HG03442 (cell line): Measurements from ENCODE around the gene FLT1.

ENCODE experiments used
- ATAC-seq: cut with Tn5 transposase; IDR thresholded peaks from one replicate; pipeline ENCODE4 v1.9.1; 2021; ENCODE audit warnings: mild to moderate bottlenecking, moderate library complexity; ENCODE audit not compliant: unreplicated experiment

The FLT1 gene

DNA sequence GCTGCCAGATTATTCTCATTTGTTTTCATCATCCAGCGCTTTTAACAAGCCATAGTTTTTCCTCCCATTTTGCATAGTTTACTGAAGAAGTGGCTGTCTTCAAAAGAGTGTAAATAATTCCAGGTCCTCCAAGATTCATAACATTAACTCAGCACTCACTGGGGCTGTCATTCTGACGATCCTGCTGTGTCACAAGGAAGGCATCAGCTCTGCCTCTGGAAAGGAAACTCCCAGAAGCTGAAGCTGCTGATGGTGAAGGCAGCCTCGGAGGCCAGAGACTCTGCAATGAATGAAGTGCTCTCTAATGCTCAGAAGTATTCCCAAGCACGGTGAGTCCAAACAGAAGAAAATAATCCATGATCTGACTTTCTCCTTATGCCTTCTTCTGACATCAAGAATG lies 60.0 kb downstream of the FLT1 start:
- ATAC-seq: no peak

DNA sequence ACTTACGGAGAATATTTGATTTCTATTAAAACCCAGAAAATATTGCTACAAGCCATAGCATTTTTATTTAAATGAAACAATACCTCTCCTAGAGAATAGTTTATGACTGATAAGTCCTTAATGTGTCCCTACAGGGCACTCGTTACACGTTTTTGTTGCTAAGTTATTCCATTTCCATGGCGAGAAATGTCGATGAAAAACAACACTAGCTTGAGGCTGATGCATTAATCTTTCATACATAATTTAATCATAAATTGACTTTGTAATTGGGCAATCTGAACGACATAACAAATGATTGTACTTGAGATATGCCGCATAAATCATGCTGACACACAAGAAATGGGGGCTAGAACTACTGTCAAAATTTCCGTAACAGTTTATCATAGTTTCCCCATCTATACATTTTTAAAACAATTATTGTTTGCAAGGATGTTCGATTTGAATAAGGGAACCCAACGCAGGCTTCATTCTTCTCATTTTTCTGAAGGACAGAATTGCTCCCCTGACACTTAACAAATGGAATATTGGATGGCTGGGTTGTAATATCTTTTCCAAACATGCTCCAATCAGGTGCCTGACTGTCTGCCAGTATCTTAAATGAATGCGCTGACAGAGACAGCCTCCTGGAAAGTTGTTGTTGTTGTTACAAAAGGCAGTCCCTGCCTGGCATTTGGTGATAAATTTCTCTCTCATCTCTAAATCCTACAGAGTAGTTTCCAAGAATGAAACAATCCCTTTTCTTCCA lies 61.9 kb downstream of the FLT1 start:
- ATAC-seq: no peak

DNA sequence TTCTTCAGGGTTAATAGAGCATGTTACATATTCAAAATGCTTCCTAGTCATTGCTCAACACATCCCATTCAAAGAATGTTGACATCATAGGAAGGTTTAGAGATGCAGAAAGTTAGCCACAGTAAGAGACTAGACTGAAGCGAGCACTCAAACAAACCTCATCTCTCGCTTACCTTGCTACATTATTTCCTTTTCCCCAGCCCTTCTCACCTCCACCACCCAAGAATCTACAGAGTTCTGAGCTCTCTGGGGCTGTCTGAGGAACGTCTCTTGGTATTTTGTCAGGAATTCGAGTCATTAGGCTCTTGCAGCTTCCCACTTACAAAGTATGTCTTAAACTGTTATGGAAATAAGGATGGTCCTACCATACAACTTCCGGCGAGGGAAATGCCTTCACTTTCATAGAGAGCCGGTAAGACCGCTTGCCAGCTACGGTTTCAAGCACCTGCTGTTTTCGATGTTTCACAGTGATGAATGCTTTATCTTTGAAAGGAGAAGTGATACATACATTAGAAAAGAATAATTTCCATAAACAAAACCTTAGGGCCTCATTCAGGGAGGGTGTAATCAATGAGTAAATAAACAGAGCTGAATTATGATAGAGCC lies 65.1 kb downstream of the FLT1 start:
- peak; percentile 94 for ATAC-seq

DNA sequence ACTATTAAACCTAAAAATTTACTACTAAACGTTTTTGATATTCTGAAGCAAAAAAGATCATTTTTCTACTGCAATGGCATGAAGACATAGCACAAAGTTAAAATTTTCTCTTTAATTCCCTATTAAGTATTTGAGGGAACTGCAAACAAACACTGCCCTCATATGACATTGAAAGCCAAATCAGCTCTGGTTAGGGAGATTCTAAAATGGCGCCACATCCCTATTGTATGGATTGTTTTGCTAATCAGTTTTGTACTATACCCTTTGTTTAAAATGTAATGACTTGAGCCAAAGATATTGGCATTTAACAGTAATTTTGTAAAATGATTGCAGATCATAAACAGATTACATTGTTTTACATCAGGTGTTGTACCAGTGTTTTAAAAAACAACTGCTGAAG lies 65.8 kb downstream of the FLT1 start:
- ATAC-seq: no peak

DNA sequence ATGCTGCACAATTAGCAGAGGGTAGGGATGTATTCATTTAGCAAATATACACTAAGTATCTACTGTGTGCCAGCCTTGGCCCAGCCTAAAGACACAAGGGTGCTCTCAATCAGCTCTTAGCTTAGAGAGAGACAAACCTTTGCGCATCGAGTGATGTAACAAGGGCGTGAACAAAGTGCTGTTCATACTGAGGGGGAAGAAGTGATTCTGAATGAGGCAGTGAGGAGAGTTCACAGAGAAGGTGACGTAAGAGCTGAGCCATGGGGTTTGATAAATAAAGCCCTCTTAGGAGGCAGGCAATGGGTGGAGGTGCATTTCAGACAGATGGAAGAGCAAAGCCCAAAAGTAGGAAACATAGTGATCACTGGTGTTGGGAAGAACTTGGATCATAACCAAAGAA lies 68.5 kb downstream of the FLT1 start:
- ATAC-seq: no peak

DNA sequence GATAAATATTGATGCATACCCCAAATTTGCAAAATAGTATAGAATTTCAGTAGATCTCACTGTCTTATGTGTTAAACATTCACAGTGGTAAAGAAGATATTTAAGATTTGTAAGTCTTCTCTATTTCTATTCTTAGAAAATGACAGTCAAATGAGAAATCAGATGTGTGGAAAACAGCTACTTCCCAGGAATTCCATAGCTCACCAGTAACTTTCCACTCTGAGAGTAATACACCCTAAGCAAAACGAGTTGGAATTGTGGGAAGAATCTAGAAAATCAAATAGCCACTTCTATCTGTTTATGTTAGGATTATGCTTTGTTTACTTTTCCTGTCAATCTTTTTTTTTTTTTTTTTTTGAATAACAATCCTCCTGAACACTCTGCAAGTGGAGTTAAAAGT lies 69.1 kb downstream of the FLT1 start:
- ATAC-seq: no peak

DNA sequence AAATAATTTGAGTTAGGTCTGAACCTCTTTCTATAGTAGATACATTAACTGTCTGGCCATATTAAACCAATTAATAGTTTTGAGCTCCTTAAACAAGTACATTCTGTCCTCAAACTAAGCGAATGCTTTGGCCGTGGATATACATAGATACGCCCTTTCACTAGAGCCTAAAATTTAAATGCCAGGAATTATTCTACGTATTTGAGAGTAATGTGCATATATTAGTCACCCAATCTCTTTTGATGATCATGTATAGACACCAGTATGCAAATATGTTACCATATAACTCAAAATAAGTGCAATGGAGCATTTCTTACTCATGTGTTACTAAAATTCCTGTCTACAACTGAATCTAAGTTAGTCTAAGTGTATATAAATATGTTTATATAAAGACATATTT lies 70.4 kb downstream of the FLT1 start:
- ATAC-seq: no peak

DNA sequence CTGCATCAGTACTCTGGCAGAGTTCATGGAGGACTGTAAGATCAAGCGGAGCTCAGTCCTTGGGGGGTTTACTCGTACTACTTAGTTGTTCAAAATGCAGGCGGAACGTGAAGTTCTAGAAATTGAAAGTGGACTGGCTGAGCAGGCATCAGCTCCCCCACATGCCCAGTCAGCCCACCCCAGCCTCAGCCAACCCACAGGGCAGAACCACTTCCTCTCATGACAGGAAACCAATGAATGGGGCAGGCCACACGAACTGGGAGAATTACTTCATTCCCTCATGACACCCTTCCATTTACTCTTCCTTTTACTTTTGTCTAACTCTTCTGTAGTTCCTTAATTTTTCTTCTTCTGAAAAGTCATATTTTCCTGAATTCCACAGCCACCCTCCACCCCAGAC lies 71.9 kb downstream of the FLT1 start:
- ATAC-seq: no peak

DNA sequence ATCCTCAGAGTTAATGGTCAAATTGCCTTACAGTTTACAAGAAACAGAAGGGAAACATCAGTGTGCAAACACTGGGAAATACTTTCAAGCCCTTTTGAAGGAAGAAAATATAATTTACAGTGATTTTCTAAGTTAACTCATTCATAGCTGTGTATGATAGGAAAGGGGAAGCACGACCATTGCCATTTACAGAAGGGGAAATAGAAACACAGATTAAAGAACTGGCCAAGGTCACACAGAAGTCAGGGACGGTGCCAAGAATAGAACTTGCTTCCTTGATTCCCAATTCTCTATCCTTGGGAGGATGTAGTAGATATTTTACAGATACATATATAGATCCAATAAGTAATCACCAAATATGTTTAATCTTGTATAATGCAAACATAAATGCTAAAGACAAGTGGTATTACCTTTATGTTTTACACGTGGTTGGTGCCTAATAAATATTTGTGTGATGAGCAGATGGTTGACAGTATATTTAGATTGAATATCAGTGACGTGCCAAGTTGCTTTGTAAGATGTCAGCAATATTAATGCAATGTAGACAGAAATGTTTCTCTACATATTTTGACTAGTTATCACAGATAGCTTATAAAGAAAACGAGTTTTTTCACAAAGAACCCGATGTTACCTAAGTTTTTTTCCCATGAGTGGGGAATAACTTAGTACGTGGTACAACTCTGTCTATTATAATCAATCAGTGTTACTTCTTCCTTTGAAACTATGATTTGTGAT lies 73.1 kb downstream of the FLT1 start:
- ATAC-seq: no peak

DNA sequence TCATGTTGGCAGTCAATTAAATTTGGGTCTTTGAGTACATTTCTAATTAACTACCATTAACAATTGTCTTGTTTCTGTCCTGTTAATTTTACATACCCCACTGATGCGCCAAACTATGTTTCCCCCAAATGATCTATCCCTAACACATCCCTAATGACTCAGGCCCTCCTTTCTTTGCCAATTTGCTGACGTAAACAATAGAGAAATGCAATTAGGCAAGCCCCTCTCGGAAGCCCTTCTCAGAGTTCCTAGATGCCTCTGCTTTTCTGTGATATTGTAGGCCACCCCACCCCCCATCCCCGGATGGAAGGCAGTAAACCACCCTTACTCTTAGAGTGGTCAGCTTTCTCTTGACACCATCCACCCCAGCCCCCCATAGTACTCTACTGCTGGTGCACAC lies 74.2 kb downstream of the FLT1 start:
- ATAC-seq: no peak

DNA sequence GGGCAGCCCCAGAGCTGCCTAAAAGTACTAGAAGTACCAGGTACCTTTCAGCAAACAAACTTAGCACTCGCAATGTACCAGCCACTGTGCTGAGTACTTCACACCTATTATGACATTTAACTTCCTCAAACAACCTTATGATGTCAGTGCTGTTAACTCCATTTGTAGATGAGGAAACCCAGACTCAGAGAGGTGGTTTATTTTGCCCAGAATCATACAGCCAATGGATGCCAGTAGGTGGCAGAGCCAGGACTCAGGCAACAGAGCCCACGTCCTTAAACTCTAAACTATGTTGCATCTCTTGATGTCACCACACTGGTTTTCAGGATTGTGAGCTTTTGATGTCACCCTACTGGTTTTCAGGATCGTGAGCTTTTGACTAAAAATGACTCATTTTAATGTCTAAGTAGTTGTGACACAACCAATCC lies 78.9 kb downstream of the FLT1 start:
- no peak for ATAC-seq

DNA sequence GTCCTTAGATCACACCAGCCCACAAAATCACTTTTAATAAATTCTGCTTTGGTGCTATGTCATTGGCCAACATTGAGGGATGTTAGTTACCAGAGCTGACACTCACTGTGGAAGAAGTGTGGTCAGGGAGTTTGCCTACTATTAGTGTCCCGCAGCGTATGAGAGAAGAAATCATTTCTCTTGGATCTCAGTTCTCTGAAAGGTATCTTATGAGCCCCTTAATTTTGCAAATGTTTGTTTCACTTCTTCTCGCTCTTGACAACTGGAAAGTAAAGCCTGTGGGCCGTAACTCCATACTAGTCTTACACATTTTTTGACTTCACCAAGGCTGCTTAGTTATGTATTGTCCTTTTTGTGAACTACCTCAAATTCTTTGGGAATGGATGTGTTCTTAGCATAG lies 80.9 kb downstream of the FLT1 start:
- no peak for ATAC-seq

DNA sequence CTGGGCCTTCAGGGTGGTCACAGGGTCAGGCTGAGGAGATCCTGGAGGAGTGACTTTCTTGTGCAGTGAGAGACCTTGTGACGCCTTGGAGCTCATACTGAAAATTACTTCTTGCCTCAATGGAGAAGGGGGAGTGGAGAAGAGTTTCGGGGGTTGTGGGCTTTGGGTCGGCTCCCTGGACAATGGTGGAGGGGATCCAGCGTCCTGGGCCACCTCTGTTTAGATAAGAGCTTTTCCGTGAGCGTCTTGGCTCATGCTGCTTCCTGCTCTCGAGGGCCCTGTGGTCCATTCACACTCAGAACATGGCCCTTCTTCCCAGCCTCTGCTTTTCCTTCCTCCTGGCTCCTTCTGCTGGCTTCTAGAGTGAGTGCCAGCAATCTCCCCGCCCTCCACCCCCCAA lies 81.9 kb downstream of the FLT1 start:
- ATAC-seq: no peak

DNA sequence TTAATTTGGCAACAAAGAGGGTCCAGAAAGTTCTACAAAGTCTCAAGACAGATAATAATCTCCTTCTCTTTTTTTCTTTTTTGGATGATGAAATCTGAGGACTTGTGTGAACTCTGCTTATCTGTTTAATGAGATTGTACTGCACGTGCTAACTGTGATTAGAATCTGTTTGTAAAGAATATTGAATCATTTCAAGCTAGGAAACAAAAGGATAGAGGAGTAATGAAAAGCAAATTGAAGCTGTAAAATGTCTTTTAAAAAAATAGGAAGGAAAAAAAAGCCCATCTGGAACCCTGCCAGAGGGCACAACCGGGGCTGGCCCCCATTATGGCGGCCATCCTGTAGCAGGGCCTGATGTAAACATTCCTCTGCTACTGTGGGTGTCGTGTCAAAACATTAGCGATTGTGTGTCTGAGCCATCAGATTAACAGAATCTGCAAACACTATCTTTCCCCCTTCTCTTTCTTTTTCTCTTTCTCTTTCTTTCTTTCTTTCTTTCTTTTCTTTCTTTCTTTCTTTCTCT lies 83.0 kb downstream of the FLT1 start:
- no peak for ATAC-seq

DNA sequence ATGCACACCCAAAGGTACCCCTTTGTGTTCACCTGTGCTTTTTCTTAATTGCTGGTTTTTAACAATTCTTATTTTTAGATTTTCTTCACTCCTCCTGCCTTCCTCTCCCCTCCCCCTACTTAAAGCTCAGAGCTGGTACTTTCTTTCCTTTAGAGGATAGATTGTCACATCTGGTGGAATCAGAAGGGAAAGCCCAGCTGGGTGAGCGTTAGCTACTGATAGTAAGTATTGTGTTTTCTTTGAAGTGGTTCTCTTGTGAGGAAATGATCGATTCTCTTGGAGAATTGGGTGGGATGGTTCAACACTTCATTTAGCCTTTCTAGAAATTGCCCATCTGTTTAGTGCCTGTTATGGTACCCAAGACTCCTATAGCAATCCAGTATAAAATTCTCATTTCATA lies 84.8 kb downstream of the FLT1 start:
- no peak for ATAC-seq

DNA sequence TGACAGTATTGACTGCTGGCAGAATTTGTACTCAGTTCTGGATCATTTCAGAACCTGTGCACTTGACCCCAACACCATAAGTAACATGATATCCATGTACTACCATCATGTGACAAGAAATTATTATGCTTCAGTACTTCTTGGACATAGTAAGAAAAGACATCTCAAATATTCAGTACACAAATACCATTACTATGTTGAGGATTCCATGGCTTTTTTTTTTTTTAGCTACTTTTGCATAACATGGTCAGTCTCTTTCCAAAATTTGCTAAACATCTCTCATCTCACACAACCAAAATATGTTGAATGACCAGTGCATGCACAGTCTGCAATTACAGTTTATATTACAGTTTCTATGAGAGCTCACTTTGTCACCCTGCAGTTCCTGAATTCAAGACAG lies 85.3 kb downstream of the FLT1 start:
- ATAC-seq: no peak

DNA sequence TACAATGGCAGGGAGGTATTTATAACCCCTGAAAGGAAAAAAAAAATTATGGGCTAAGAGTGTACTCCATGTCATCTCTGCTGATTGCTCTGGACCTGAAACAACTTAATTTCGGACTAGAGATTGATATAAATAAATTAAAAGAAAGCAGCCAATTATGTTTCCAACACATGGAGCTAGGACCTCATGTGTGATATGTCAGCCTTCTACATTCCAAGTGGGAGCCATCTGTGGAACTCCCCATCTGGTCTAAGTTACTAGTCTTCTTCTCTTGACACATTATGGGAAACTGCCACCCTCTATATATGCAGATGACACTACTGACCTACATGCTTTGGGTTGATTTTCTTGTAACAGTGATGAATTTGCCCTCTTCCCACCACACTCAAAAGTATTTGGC lies 86.1 kb downstream of the FLT1 start:
- no peak for ATAC-seq

DNA sequence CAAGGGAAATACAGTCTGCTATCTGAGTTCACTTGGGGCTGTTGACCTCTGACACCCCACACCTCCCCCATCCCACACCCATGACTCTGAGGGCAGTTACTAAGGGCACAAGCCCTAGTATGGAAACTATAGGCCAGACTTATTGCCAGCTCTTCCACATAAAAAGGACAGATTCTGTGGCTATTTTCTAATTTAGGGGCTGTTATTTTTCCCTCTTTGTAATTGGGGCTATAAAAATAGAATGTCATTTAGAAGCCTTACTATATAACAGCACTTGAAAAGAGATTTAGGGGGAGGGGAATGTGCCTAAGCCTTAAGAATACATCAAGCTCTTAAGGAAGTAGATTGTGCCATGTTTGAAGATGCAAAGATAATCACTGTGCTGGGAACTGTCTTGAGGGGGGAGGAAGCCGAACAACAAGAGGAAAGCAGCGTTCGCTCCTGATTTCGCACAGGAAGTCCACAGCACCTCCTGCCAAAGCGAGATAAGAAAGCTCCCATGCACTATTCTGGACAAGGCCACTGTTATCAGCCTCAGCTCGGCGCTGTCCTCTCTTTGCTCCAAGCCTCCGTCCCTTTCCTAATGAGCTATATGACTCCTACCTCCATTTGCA lies 86.6 kb downstream of the FLT1 start:
- ATAC-seq: no peak

DNA sequence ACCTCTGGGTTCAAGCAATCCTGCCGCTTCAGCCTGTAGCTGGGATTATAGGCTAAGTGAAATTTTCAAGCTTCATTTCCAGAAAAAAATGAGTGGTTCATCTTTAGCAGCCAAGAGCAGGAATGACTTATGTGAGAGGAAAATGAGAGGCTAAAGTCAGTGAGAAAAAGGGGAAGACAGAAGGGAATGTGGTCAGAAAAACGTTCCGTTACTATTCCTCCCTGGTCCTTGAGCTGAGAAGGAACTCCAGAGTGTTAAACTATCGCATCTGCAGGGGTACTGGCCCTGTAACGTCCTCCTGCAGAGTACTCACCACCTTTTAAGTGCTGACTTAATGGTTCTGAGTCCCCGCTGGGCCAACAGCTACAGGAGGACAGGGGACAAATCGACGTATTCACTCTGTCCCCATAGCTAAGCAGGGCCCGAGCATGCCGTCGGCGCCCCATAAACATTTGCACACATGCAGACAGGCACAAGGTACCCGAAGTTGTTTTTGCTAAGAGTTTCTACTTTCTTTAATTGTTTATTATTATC lies 88.1 kb downstream of the FLT1 start:
- no peak for ATAC-seq

DNA sequence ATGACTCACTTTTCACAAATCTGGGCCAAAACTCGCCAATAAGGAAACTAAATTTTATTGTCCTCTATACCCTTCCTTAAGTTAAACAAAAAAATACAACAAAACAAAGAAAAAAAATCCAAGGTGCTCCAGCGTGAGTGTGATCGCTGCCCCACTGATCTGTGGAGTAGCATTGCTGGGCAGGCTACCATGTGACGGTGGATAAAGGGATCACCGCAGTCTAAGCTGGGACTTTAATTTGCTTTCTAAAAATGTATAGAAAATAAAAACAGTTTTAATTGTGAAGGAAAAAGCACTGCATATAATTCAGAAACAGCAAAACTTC lies 92.9 kb downstream of the FLT1 start:
- no peak for ATAC-seq

DNA sequence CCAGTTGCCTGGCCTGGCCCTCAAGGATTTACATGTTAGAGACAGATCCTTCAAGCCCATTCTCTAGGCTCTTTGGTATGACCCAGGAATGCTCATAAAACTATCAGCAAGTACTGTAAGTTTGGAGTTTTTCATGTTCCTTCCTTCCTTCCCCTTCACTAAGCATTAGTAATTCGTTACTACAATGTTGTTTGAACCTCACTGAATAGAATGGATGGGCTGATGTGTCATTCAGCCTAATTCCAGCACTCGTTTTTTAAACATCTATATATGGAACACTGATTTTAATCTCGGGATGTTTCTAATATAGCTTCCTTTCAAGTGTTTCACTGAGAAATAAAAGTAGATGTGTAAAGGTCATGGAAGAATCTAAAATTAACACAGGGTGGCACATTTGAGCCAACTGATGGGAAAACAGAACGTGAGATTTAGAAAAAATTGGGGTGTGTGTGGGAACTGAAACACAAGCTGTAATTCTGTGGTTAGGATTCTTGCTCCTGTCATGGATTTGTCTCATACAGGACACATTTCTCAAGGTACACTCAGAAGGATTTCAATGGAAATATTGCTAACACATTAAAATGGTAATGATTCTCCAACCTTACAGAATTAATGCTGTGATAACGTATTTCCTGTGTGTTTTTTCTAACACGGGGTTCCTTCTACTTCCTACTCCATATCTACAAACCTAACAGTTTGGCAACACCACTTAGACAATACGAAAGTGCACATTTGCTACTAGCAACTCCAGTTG lies 93.4 kb downstream of the FLT1 start:
- peak; percentile 41 for ATAC-seq
